NOMO-1 treated with DMSO at 0.1 percent for 48 hours (cell line): Measurements from ENCODE around the gene ENAH.
"Not testable (repeated sequence)": the region's sequence is repeated elsewhere in the genome, so short reads cannot be mapped to it uniquely, and the experiment has no call there.

Source experiments
- DNase-seq: peaks from one replicate; lab custom pipeline; 2025; ENCODE audit not compliant: unreplicated experiment; lab: John Stamatoyannopoulos, UW

Gene ENAH

GRCh38 chr1:225677350-225678124, 24.6 kb upstream of the ENAH start:
- DNase-seq = no peak

GRCh38 chr1:225674381-225674780, 21.5 kb upstream of the ENAH start:
- DNase-seq = no peak

- no peak for DNase-seq
Measured at GRCh38 chr1:225670806-225671733, 18.1 kb upstream of the ENAH start.

GRCh38 chr1:225670356-225670755, 17.4 kb upstream of the ENAH start:
- DNase-seq = no peak

GRCh38 chr1:225668222-225668621, 15.3 kb upstream of the ENAH start:
- DNase-seq = no peak

GRCh38 chr1:225667362-225667761, 14.4 kb upstream of the ENAH start:
- no peak for DNase-seq

- DNase-seq = no peak
Measured at GRCh38 chr1:225666495-225666894, 13.6 kb upstream of the ENAH start.

GRCh38 chr1:225664762-225665161, 11.8 kb upstream of the ENAH start:
- DNase-seq = no peak

- no peak for DNase-seq
Measured at GRCh38 chr1:225662155-225662554, 9.2 kb upstream of the ENAH start.

- peak; percentile 88 for DNase-seq
Measured at GRCh38 chr1:225660544-225660946, 7.6 kb upstream of the ENAH start.

- no peak for DNase-seq
Measured at GRCh38 chr1:225658041-225658440, 5.1 kb upstream of the ENAH start.

GRCh38 chr1:225657462-225657989, 4.6 kb upstream of the ENAH start:
- DNase-seq = no peak

GRCh38 chr1:225656259-225656655, 3.3 kb upstream of the ENAH start:
- DNase-seq = not testable (repeated sequence)

GRCh38 chr1:225655509-225656258, 2.8 kb upstream of the ENAH start:
- no peak for DNase-seq

- DNase-seq = no peak
Measured at GRCh38 chr1:225654688-225655508, 2.0 kb upstream of the ENAH start.

GRCh38 chr1:225654277-225654597, 1.3 kb upstream of the ENAH start:
- DNase-seq = no peak

GRCh38 chr1:225653463-225654276, 747 bp upstream of the ENAH start:
- DNase-seq = no peak

GRCh38 chr1:225651872-225652728, 823 bp downstream of the ENAH start:
- DNase-seq = no peak
